GM21367 (cell line): ENCODE results near the gene RGN.
A peak's percentile ranks its signal among the peaks of the same experiment; 100 is the strongest.
"Not testable (repeated sequence)": the region's sequence is repeated elsewhere in the genome, so short reads cannot be mapped to it uniquely, and the experiment has no call there.

Experiments
- ATAC-seq: cut with Tn5 transposase; IDR thresholded peaks from one replicate; pipeline ENCODE4 v1.9.1; 2021; ENCODE audit not compliant: unreplicated experiment

The RGN gene

GRCh38 chrX:47116551-47117110 is 38.4 kb downstream of the RGN start:
- ATAC-seq: not testable (repeated sequence)

DNA sequence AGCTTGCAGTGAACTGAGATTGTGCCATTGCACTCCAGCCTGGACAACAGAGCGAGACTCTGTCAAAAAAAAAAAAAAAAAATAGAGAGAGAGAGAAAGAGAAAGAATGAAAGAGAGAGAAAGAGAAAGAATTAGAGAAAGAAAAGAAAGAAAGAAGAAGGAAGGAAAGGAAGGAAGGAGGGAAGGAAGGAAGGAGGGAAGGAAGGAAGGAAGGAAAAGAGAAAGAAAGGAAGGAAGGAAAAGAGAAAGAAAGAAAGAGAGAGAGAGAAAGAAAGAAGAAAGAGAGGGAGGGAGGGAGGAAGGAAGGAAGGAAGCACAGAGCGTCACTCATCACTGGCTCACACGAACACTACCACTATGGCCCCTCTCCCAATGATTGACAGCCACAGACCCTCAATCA is 46.2 kb downstream of the RGN start:
- ATAC-seq: not testable (repeated sequence)

DNA sequence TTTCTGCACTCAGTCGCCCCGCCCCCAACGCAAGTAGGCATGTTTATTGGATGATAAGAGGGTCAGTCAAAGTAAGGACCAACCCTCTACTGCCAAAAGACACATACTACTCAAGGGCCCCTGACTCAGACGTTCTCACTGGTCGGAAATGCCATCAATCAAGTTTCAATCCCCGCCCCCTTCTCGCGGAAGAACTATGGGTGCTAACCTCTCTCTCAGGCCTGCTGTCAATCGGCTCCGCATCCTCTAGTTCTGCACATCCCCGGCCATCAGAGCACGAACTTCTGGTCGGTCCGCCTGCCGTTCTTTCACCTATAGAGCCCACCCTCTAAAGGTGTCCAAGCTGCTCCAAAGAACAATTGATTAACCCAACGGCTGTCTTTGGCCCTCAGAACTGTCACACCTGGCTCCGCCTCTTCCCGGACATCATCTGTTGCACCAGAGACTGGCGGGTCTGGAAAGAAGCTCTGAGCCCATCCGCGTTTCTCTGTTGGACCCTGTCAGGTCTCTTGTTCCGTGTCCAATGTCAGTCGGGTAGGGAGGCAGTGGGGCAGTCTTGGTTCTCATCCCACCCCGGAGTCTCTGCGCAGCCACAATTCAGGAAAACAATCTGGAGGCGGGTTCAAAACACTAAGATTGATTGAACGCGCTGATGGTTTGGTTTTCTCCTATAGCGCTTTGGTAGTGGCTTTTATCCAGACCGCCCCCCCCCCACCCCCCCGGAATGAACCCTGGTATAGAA is 51.1 kb downstream of the RGN start:
- ATAC-seq: peak; percentile 93

- no peak for ATAC-seq
Observed at GRCh38 chrX:47129899-47130358, 51.7 kb downstream of the RGN start.

DNA sequence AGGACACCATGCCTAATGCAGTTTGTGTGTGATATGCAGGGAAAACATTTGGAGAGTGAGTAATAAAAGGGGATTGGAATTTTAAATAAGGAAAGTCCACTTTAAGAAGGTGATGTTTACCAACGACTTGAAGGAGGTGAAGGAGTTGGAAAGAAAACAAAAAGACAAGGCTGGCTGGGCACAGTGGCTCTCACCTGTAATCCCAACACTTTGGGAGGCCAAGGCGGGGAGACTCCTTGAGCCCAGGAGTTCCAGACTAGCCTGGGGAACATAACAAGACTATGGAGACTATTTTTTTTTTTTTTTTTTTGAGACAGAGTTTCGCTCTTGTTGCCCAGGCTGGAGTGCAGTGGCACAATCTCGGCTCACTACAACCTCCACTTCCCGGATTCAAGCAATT is 55.2 kb downstream of the RGN start:
- no peak for ATAC-seq

GRCh38 chrX:47135650-47136049 is 57.4 kb downstream of the RGN start:
- ATAC-seq: not testable (repeated sequence)

GRCh38 chrX:47138171-47138570 is 59.9 kb downstream of the RGN start:
- no peak for ATAC-seq
